Activated CD8-positive, alpha-beta memory T cell treated with anti-CD3 and anti-CD28 coated beads for 36 hours (primary cell): ENCODE measurements around the gene NMNAT2. TPM values are rescaled to one million over a fixed set of nuclear protein-coding genes. Genes with fewer than 3 reads are reported as not detected.
"Not testable (repeated sequence)": the region's sequence is repeated elsewhere in the genome, so short reads cannot be mapped to it uniquely, and the experiment has no call there.

Experiments
- CTCF ChIA-PET: fragments of 350-600 bp; sonication (Branson Sonifier 250); formaldehyde crosslinking; loops from one replicate; lab custom pipeline; 2021; ENCODE audit warnings: antibody characterized with exemption; lab: Charles Lee
- POLR2A ChIA-PET: fragments of 350-600 bp; sonication (Branson Sonifier 250); formaldehyde crosslinking; loops from one replicate; lab custom pipeline; 2021; ENCODE audit warnings: antibody characterized with exemption; lab: Charles Lee
- total RNA-seq, 2 experiments: library from RNA; stranded (reverse); gene quantifications; one replicate each; pipeline ENCODE4 v1.2.3, GENCODE V29; 2021

Gene NMNAT2
- total RNA-seq, 2 experiments from 2014 or later = not detected

GRCh38 chr1:183248989-183249691, 169.0 kb downstream of the NMNAT2 start:
- CTCF ChIA-PET = no interaction called here
- POLR2A ChIA-PET = no interaction called here

GRCh38 chr1:183247931-183248330, 170.2 kb downstream of the NMNAT2 start:
- CTCF ChIA-PET = no interaction called here
- POLR2A ChIA-PET = no interaction called here

GRCh38 chr1:183247484-183247883, 170.7 kb downstream of the NMNAT2 start:
- CTCF ChIA-PET = no interaction called here
- POLR2A ChIA-PET = no interaction called here

- POLR2A ChIA-PET = no interaction called here
- CTCF ChIA-PET = no interaction called here
These were observed 171.1 kb downstream of the NMNAT2 start for GRCh38 chr1:183247066-183247465.

- ChIA-PET POLR2A (no interaction called here), CTCF (no interaction called here)
These were observed 171.7 kb downstream of the NMNAT2 start for GRCh38 chr1:183246436-183246835.

- CTCF ChIA-PET = no interaction called here
These were observed 172.8 kb downstream of the NMNAT2 start for GRCh38 chr1:183245357-183245756.

GRCh38 chr1:183244466-183244865, 173.7 kb downstream of the NMNAT2 start:
- POLR2A ChIA-PET = no interaction called here
- CTCF ChIA-PET = no interaction called here

More at GRCh38 chr1:183245357-183245756, 172.8 kb downstream of the NMNAT2 start:
- POLR2A ChIA-PET = no interaction called here

- ChIA-PET POLR2A (no interaction called here), CTCF (no interaction called here)
These were observed 174.8 kb downstream of the NMNAT2 start for GRCh38 chr1:183243161-183244050.

GRCh38 chr1:183242556-183242955, 175.6 kb downstream of the NMNAT2 start:
- ChIA-PET CTCF (no interaction called here), POLR2A (no interaction called here)

GRCh38 chr1:183241471-183241870, 176.7 kb downstream of the NMNAT2 start:
- CTCF ChIA-PET = no interaction called here
- POLR2A ChIA-PET = no interaction called here

GRCh38 chr1:183240853-183241252, 177.3 kb downstream of the NMNAT2 start:
- CTCF ChIA-PET = interaction anchor here (2.1 kb wide), 1 partner anchor 13 kb away, joined by 4 read pairs; no protein-coding TSS in a partner anchor
- POLR2A ChIA-PET = not testable (repeated sequence)

GRCh38 chr1:183240526-183240825, 177.7 kb downstream of the NMNAT2 start:
- CTCF ChIA-PET = interaction anchor here (2.1 kb wide), 1 partner anchor 12 kb away, joined by 4 read pairs; no protein-coding TSS in a partner anchor

GRCh38 chr1:183239793-183240525, 178.2 kb downstream of the NMNAT2 start:
- ChIA-PET CTCF (interaction anchor here (2.1 kb wide), 1 partner anchor 12 kb away, joined by 4 read pairs; no protein-coding TSS in a partner anchor), POLR2A (no interaction called here)

More at GRCh38 chr1:183240526-183240825, 177.7 kb downstream of the NMNAT2 start:
- POLR2A ChIA-PET = no interaction called here

GRCh38 chr1:183239220-183239742, 178.9 kb downstream of the NMNAT2 start:
- ChIA-PET CTCF (interaction anchor here (2.1 kb wide), 1 partner anchor 11 kb away, joined by 4 read pairs; no protein-coding TSS in a partner anchor), POLR2A (no interaction called here)

GRCh38 chr1:183238071-183238470, 180.1 kb downstream of the NMNAT2 start:
- ChIA-PET POLR2A (no interaction called here), CTCF (no interaction called here)

GRCh38 chr1:183237046-183237445, 181.1 kb downstream of the NMNAT2 start:
- CTCF ChIA-PET = no interaction called here

GRCh38 chr1:183236158-183236725, 181.9 kb downstream of the NMNAT2 start:
- ChIA-PET CTCF (no interaction called here), POLR2A (no interaction called here)

More at GRCh38 chr1:183237046-183237445, 181.1 kb downstream of the NMNAT2 start:
- POLR2A ChIA-PET = no interaction called here

- POLR2A ChIA-PET = no interaction called here
These were observed 182.7 kb downstream of the NMNAT2 start for GRCh38 chr1:183235503-183235902.

More at GRCh38 chr1:183235503-183235902, 182.7 kb downstream of the NMNAT2 start:
- CTCF ChIA-PET = no interaction called here
